HG02885 (cell line): ENCODE results near the gene RNF43.

Experiments used
- ATAC-seq: cut with Tn5 transposase; IDR thresholded peaks from one replicate; pipeline ENCODE4 v1.9.1; 2021; ENCODE audit warnings: mild to moderate bottlenecking; ENCODE audit not compliant: unreplicated experiment, poor library complexity

RNF43 gene

GRCh38 chr17:58417300-58418092 lies at the start of gene RNF43:
Gene RNF43, minus strand, starts transcription at chr17:58417534. Its CDS starts 1,957 bp downstream, at chr17:58415577.
- peak; percentile 98 for ATAC-seq

- ATAC-seq = no peak
Observed at GRCh38 chr17:58455491-58455890, 38.2 kb upstream of the RNF43 start.

- no peak for ATAC-seq
Observed at GRCh38 chr17:58452738-58453137, 35.4 kb upstream of the RNF43 start.

GRCh38 chr17:58447039-58447975 lies 30.0 kb upstream of the RNF43 start:
- ATAC-seq = no peak

GRCh38 chr17:58446086-58446485 lies 28.8 kb upstream of the RNF43 start:
- ATAC-seq = no peak

GRCh38 chr17:58436805-58437239 lies 19.5 kb upstream of the RNF43 start:
- ATAC-seq = no peak

- ATAC-seq = no peak
Observed at GRCh38 chr17:58436245-58436644, 18.9 kb upstream of the RNF43 start.

- ATAC-seq = no peak
Observed at GRCh38 chr17:58432806-58433573, 15.7 kb upstream of the RNF43 start.

- no peak for ATAC-seq
Observed at GRCh38 chr17:58427807-58428206, 10.5 kb upstream of the RNF43 start.

- no peak for ATAC-seq
Observed at GRCh38 chr17:58421711-58422110, 4.4 kb upstream of the RNF43 start.

- no peak for ATAC-seq
Observed at GRCh38 chr17:58420827-58421226, 3.5 kb upstream of the RNF43 start.

GRCh38 chr17:58416937-58417299 lies 416 bp downstream of the RNF43 start:
- ATAC-seq = no peak

- ATAC-seq = no peak
Observed at GRCh38 chr17:58416396-58416795, 938 bp downstream of the RNF43 start.

- no peak for ATAC-seq
Observed at GRCh38 chr17:58415371-58416055, 1.8 kb downstream of the RNF43 start.

- no peak for ATAC-seq
Observed at GRCh38 chr17:58414596-58414997, 2.7 kb downstream of the RNF43 start.

GRCh38 chr17:58413684-58414083 lies 3.6 kb downstream of the RNF43 start:
- no peak for ATAC-seq

- ATAC-seq = no peak
Observed at GRCh38 chr17:58412961-58413586, 4.3 kb downstream of the RNF43 start.

- no peak for ATAC-seq
Observed at GRCh38 chr17:58412064-58412703, 5.2 kb downstream of the RNF43 start.

GRCh38 chr17:58411408-58411894 lies 5.9 kb downstream of the RNF43 start:
- no peak for ATAC-seq
